IPS DF 19.7 (cell line): ENCODE results near the gene ADIG.

ENCODE experiments used
- DNase-seq: peaks from one replicate; pipeline ENCODE4 v3.0.0-alpha.2; 2013; ENCODE audit warnings: low read depth, low spot score

ADIG gene

GRCh38 chr20:38631155-38632022 is 50.4 kb downstream of the ADIG start:
- no peak for DNase-seq

- no peak for DNase-seq
These were observed 52.6 kb downstream of the ADIG start for GRCh38 chr20:38633577-38634093.

- DNase-seq, result no peak
These were observed 54.8 kb downstream of the ADIG start for GRCh38 chr20:38635721-38636288.
